Caco-2 (cell line): ENCODE results near the gene MAP3K6. TPM values are rescaled to one million over a fixed set of nuclear protein-coding genes. Genes with fewer than 3 reads are reported as not detected.
A peak's percentile ranks its signal among the peaks of the same experiment; 100 is the strongest.

Experiments
- Bru-seq: library from RNA; stranded (reverse); fragments of 400-500 nt; gene quantifications from one replicate; lab custom pipeline; 2021; lab: Mats Ljungman, UMichigan
- BruChase-seq, 2 experiments: library from RNA; stranded (reverse); fragments of 400-500 nt; gene quantifications; one replicate each; lab custom pipeline; 2021; lab: Mats Ljungman, UMichigan
- BruUV-seq: library from RNA; stranded (reverse); fragments of 400-500 nt; replicated peaks from 2 replicates; lab custom pipeline; 2021; lab: Mats Ljungman, UMichigan
- CTCF ChIA-PET: fragments of 300-600 bp; sonication (Branson Sonifier 250); formaldehyde crosslinking; loops from one replicate; lab custom pipeline; 2022; ENCODE audit warnings: antibody characterized with exemption; lab: Charles Lee
- POLR2A ChIA-PET: fragments of 300-600 bp; sonication (Branson Sonifier 250); formaldehyde crosslinking; loops from one replicate; lab custom pipeline; 2022; ENCODE audit warnings: antibody characterized with exemption; lab: Charles Lee
- DNase-seq, 2 experiments: peaks; one replicate each; pipeline versions ENCODE4 v3.0.0 to v3.0.0-alpha.2; 2020 to 2022
- H3K27me3 ChIP-seq: replicated peaks from 2 replicates; pipeline ENCODE4 v1.6.0; 2011; ENCODE audit warnings: low read length; ENCODE audit not compliant: control insufficient read depth, insufficient read depth
- H3K36me3 ChIP-seq: 2 replicates; pipeline ENCODE4 v1.5.1; 2011; ENCODE audit warnings: low read length; ENCODE audit not compliant: control insufficient read depth, insufficient read depth
- H3K4me1 ChIP-seq: fragments of 250-450 bp; sonication (Bioruptor Pico); 2 replicates; pipeline ENCODE4 v1.5.1; 2020; ENCODE audit warnings: mild to moderate bottlenecking
- H3K4me3 ChIP-seq: 2 replicates; pipeline ENCODE4 v1.5.1; 2011; ENCODE audit warnings: low read depth, mild to moderate bottlenecking, control low read depth, low read length
- H3K9me3 ChIP-seq: fragments of 250-450 bp; sonication (Bioruptor Pico); 2 replicates; pipeline ENCODE4 v1.5.1; 2020; ENCODE audit warnings: mild to moderate bottlenecking, moderate library complexity
- H3K27ac Mint-ChIP-seq: one replicate; pipeline ENCODE4 v1.8.0; 2022; ENCODE audit warnings: mixed read lengths; ENCODE audit not compliant: unreplicated experiment
- H3K27me3 Mint-ChIP-seq: one replicate; pipeline ENCODE4 v1.8.0; 2022; ENCODE audit warnings: mixed read lengths; ENCODE audit not compliant: insufficient read depth, unreplicated experiment
- H3K36me3 Mint-ChIP-seq: one replicate; pipeline ENCODE4 v1.8.0; 2022; ENCODE audit warnings: mild to moderate bottlenecking, mixed read lengths; ENCODE audit not compliant: insufficient read depth, unreplicated experiment
- H3K4me1 Mint-ChIP-seq: one replicate; pipeline ENCODE4 v1.8.0; 2022; ENCODE audit warnings: low read depth, mixed read lengths; ENCODE audit not compliant: unreplicated experiment
- H3K4me3 Mint-ChIP-seq: one replicate; pipeline ENCODE4 v1.8.0; 2022; ENCODE audit warnings: mild to moderate bottlenecking, moderate library complexity, mixed read lengths; ENCODE audit not compliant: unreplicated experiment
- H3K9me3 Mint-ChIP-seq: one replicate; pipeline ENCODE4 v1.8.0; 2022; ENCODE audit warnings: mixed read lengths; ENCODE audit not compliant: unreplicated experiment
- CTCF ChIP-seq, 2 experiments: fragments of 200-600 bp in 1 of 2; IDR thresholded peaks; 1 replicate in 1 of 2; 2 replicates in 1 of 2; pipeline versions ENCODE4 v1.5.1 to v1.8.0; 2011 to 2022; ENCODE audit warnings: antibody characterized with exemption in 1 of 2, control low read depth in 1 of 2, inconsistent platforms in 1 of 2, low read depth in 1 of 2, low read length in 1 of 2, mild to moderate bottlenecking in 1 of 2, moderate library complexity in 1 of 2; ENCODE audit not compliant: insufficient read depth in 1 of 2, severe bottlenecking in 1 of 2, unreplicated experiment in 1 of 2
- intact Hi-C: fragments of 100-400 bp; cut with micrococcal nuclease; formaldehyde crosslinking; loops from one replicate; pipeline ENCODE4 v1.10.0; 2022; ENCODE audit not compliant: unreplicated experiment
- long read RNA-seq: library from polyadenylated mRNA; stranded (forward); transcript quantifications from one replicate; pipeline ENCODE4 v2.0.0, GENCODE V29; 2022
- total RNA-seq: library from RNA; stranded (reverse); gene quantifications from 2 replicates; pipeline ENCODE4 v1.2.3, GENCODE V29; 2022

MAP3K6 gene
- 8.8 and 11.7 TPM in 2 replicates for total RNA-seq
- Bru-seq, nascent RNA, result percentile 37 among the genes with signal in this experiment
- BruChase-seq, experiment 1, labeled RNA remaining after a 2-hour chase, result percentile 47 among the genes with signal in this experiment
- percentile 52 among the genes with signal in this experiment for BruChase-seq, experiment 2, labeled RNA remaining after a 6-hour chase
- long read RNA-seq, full-length matches to known transcripts, result 2 of 9 reads
- long read RNA-seq, partial matches to known transcripts, result 4 of 9 reads
- long read RNA-seq, other reads (novel, unspliced or antisense), result 3 of 9 reads

- intact Hi-C loops, result no loop called here
- no TSS peak for BruUV-seq
Measured at GRCh38 chr1:27366411-27367159, at the start of gene MAP3K6. Gene MAP3K6 (minus strand): TSS chr1:27366961. CDS start chr1:27366597, 364 bp downstream.

GRCh38 chr1:27414091-27414490 lies 47.3 kb upstream of the MAP3K6 start:
- ChIA-PET CTCF (interaction anchor here (0.6 kb wide), 1 partner anchor 193 kb away, joined by 7 read pairs; no protein-coding TSS in a partner anchor), POLR2A (interaction anchor here (0.6 kb wide), 1 partner anchor 47 kb away, joined by 3 read pairs; no protein-coding TSS in a partner anchor)
- Mint-ChIP-seq H3K9me3 (no peaks in the 10 kb centered on the region), H3K27ac (no peak overlapping the region), H3K4me3 (no peak overlapping the region), H3K27me3 (no peaks in the 10 kb centered on the region), H3K36me3 (peaks cover 63% of the 10 kb centered on the region), H3K4me1 (peaks cover 10% of the 10 kb centered on the region)
- H3K4me1 ChIP-seq, result peaks cover 7% of the 10 kb centered on the region
- intact Hi-C loops, result no loop called here
- no peak for DNase-seq
- no peak overlapping the region for H3K4me3 ChIP-seq
- BruUV-seq, result no TSS peak
- no peak for TF ChIP-seq CTCF (IDR thresholded peaks at IDR 0.05; ENCODE audit: insufficient read depth in 1 of 2, low read depth in 1 of 2, low read length in 1 of 2, severe bottlenecking in 1 of 2, unreplicated experiment in 1 of 2)
- H3K27me3 ChIP-seq, result no peaks in the 10 kb centered on the region
- H3K9me3 ChIP-seq, result no peaks in the 10 kb centered on the region
- peaks cover 3% of the 10 kb centered on the region for H3K36me3 ChIP-seq

More at GRCh38 chr1:27366411-27367159, at the start of gene MAP3K6:
- H3K9me3 ChIP-seq, result no peaks in the 10 kb centered on the region
- Mint-ChIP-seq H3K4me3 (peak within 1 kb of the TSS; percentile 98), H3K4me1 (peaks cover 7% of the 10 kb centered on the region), H3K27me3 (no peaks in the 10 kb centered on the region), H3K36me3 (peaks cover 12% of the 10 kb centered on the region), H3K9me3 (no peaks in the 10 kb centered on the region), H3K27ac (peak within 1 kb of the TSS; percentile 85)
- H3K36me3 ChIP-seq, result no peaks in the 10 kb centered on the region
- peaks cover 16% of the 10 kb centered on the region for H3K4me1 ChIP-seq
- DNase-seq, result peak; percentile 76 to 82
- ChIA-PET POLR2A (interaction anchor here (1.3 to 1.9 kb wide), 2 partner anchors 15 to 17 kb away, joined by 9 to 14 read pairs; no protein-coding TSS in a partner anchor), CTCF (interaction anchor here (0.5 to 3.2 kb wide), 17 partner anchors 9 to 407 kb away, joined by 3 to 28 read pairs (median 6); partner anchors contain the start of genes STX12 and SYTL1)
- TF ChIP-seq CTCF (IDR thresholded peaks at IDR 0.05; ENCODE audit: insufficient read depth in 1 of 2, low read depth in 1 of 2, low read length in 1 of 2, severe bottlenecking in 1 of 2, unreplicated experiment in 1 of 2), result peak in 1 of 2 experiments; percentile 30
- H3K27me3 ChIP-seq, result no peaks in the 10 kb centered on the region
- peak within 1 kb of the TSS; percentile 46 for H3K4me3 ChIP-seq

- no peaks in the 10 kb centered on the region for H3K4me1 ChIP-seq
- ChIA-PET POLR2A (no interaction called here), CTCF (interaction anchor here (0.8 kb wide), 1 partner anchor 194 kb away, joined by 6 read pairs; no protein-coding TSS in a partner anchor)
- H3K9me3 Mint-ChIP-seq, result no peaks in the 10 kb centered on the region
- no peaks in the 10 kb centered on the region for H3K27me3 ChIP-seq
- no TSS peak for BruUV-seq
- DNase-seq, result no peak
- no peak for TF ChIP-seq CTCF (IDR thresholded peaks at IDR 0.05; ENCODE audit: insufficient read depth in 1 of 2, low read depth in 1 of 2, low read length in 1 of 2, severe bottlenecking in 1 of 2, unreplicated experiment in 1 of 2)
- no peak overlapping the region for H3K4me3 Mint-ChIP-seq
- no peaks in the 10 kb centered on the region for H3K4me1 Mint-ChIP-seq
- H3K4me3 ChIP-seq, result no peak overlapping the region
- peaks cover 69% of the 10 kb centered on the region for H3K36me3 Mint-ChIP-seq
- no peaks in the 10 kb centered on the region for H3K9me3 ChIP-seq
- no peak overlapping the region for H3K27ac Mint-ChIP-seq
- H3K36me3 ChIP-seq, result peaks cover 3% of the 10 kb centered on the region
- H3K27me3 Mint-ChIP-seq, result no peaks in the 10 kb centered on the region
- intact Hi-C loops, result no loop called here
Measured at GRCh38 chr1:27413004-27413403, 46.2 kb upstream of the MAP3K6 start.
